GM18907 (cell line): ENCODE data around the gene ADAM29.
"Not testable (repeated sequence)": the region's sequence is repeated elsewhere in the genome, so short reads cannot be mapped to it uniquely, and the experiment has no call there.

Experiments
- ATAC-seq: cut with Tn5 transposase; IDR thresholded peaks from one replicate; pipeline ENCODE4 v1.9.1; 2021; ENCODE audit warnings: mild to moderate bottlenecking, moderate library complexity; ENCODE audit not compliant: unreplicated experiment

The ADAM29 gene

DNA sequence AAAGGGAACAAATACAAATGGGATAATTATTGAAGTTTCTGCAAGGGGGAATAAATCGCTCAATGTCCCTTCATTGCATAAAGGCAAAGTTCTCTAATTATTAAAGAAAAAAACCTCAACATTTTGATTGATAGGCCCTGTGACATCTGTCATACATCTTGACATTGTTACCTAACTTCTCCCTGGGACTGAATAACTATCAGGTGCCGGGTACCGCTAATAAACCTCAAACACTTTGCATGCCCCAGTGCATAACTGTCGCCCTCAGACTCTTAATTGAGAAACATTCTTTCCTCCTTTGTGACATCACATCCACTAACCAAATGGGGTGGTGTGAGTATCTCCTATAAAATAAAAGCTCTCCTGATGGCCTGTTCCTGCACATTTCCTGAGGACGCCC, at the start of gene ADAM29:
Gene ADAM29, plus strand, starts transcription at position 301 of the 400 bp plus-strand sequence. CDS start 57,168 bp downstream, outside the sequence.
- ATAC-seq: peak; percentile 44

DNA sequence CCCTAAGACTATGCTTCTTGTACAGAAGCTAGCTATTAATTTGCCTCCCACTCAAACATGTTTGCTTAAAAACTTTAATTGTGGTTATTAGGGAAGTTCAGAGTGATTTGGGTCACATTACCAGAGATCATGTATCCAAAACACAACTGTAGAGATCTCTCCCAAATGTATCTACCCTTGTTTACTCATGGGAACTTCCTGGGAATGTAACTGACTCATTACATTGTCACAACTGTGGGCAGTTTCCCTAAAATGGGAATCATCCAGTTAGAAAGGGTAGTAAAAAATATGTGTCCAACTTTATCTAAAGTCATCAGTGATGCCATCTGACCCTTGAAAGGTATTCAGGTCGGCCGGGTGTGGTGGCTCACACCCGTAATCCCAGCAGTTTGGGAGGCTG, 48.8 kb upstream of the ADAM29 start:
- no peak for ATAC-seq

DNA sequence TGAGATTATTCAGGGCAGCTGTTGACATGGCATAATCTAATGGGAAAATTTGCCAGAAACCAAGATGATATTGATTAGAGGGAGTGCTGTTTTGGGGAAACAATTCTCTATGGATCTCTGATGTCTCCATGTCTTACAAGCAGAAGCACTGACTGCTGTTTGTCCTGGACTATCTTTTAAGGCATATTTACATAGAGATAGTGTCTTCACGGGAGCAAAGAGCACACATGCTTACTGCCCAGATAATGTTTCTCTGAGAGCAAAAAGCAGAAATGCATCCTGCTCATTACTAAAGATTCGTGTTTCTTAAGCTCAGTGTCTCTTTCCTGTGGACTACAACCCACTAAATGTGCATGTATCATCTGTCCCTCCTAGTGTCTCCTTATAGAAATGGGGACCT, 47.8 kb upstream of the ADAM29 start:
- no peak for ATAC-seq

DNA sequence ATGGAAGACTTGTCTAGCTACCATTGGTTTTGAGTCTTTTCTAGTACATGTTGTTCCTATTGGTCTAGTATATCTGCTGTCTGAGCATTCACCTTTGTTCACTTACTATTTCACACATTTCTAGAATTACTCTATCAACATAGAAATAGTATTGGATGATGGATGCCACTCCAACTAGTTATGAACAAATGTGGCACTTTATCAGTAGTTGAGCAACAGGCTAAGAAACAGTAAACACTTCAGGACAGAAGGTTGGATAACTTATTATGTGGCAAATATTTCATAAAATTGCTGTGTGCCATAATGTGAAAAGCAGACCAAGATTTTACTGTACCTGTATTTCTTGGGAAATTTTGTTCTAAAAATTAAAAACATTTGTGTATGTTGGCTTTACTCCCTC, 46.8 kb upstream of the ADAM29 start:
- no peak for ATAC-seq

DNA sequence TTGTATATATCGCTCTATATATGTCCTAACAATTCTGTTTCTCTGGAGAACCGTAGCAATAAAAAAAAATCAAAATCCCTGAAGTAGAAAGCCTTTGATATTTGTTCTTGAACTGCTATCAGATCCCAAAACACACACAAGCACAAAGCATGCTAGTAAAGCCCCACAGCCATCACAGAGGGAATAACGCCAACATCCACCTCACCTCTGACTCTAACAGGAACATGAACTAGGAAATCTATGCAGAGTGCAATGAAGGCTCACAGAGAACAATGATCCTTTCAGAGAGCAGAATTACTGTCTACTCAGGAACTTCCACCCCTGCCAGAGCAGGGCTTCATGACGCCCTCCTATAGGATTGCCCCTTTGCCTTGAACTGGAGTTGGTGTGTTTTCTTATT, 45.0 kb upstream of the ADAM29 start:
- ATAC-seq: not testable (repeated sequence)

DNA sequence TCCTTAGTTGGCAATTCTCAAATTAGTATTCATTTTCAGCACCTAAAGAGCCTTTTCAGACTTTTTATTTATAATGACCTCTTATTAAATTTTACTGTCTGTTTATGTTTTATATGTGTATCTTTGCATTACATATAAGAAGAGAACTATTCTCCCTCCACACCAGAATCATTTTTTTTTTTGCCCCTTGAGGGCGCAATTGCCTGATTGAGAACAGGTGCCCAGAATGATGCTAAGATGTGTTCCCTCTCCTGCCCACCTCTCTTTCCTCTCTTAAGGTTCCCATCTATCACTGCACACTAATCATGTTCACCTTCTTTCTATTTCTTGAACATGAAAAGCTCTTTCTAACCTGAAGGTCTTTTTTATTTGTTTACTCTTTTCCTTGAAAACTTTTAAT, 44.2 kb upstream of the ADAM29 start:
- peak; percentile 75 for ATAC-seq

DNA sequence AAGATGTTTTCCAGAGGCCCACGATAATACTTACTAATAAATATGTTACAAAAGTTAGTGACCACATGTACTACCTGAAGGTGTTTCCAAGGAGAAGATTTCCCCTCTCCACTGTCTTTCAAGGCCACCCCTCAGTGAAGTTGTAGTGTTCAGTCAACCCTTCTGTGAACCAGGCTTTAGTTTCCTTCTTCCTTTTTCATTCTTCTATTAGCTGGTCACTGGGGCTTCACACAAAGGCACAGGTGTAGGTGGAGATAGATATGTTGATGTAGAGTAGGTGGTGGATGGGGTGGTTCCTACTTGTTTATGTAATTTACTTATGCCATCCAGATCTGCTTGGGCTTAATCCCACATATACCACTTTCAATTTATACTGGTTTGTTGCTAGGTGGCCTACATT, 43.3 kb upstream of the ADAM29 start:
- no peak for ATAC-seq

DNA sequence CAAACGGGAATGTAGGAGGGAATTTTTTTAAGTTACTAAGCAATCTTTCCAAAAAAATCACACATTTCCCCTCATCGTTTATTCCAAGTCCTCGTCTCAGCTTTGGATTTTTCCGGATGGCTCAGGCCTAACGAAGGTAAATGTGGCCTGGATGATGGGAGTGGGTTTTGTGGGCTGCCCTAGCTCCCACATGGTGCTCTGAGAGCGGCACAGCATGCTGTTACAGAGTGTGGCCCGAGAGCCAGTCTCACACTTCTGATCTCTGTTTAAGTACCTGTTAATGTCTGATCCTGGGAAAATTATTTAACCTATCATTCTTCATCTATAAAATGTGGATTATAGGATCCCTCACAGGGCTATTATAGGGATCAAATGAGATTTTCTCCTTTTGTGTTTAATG, 38.2 kb upstream of the ADAM29 start:
- no peak for ATAC-seq

DNA sequence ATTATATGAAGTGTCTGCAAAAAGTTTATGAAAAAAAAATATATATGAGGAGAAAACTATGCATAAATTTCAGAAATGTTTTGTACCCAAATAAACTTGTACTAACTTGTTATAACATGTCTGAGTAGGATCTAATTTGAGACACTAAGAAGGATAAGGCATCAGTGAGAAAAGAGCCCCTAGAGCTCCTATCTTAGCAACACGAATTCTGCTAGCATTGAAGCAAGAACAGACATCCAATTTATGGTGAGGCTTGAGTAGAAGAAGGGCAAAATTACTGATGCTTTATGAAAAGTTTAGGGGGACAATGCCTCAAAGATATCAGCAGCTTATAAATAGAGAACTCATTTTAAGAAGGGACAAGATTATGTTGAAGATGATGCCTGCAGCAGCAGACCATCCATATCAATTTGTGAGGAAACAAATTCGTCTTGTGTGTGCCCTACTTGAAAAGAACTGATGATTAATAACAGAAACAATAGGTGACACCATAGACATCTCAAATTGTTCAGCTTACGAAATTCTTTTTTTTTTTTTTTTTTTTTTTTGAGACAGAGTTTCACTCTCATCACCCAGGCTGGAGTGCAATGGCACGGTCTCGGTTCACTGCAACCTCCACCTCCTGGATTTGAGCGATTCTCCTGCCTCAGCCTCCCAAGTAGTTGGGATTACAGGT, 35.7 kb upstream of the ADAM29 start:
- ATAC-seq: no peak

DNA sequence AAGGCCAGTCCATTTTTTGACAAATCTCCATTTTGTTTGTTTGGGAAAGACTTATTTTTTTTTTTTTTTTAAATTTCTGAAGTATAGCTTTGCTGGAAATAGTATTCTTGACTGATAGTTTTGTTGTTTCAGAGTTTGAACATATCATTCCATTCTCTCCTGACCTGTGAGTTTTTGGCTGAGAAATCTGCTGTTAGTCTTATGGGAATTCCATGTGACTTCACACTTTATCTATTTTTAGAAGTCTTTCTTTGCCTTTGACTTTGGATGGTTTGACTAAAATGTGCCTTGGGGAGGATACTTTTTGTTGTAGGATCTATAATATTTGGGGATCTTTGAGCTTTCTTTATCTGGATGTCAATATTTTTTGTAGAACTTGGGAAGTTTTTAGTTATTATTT, 10.7 kb upstream of the ADAM29 start:
- no peak for ATAC-seq

DNA sequence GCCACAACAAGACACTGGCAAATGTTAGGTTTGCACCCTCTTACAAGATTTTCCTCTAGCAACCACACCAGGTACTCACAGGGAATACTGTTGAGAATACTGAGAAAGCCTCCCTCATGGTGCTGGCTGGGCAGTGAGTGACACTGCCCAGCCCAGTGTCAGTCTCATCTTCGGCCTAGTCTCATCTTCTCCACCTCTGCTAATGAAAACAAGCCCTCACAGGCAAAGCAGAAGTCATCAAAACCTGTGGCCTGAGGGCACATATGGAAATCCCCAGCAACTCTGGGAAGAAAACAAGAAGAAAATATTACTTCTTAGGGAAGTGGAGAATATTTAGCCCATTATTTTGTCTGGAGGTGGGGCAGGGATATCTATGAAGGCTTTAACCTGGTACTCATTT, 7.9 kb upstream of the ADAM29 start:
- no peak for ATAC-seq

DNA sequence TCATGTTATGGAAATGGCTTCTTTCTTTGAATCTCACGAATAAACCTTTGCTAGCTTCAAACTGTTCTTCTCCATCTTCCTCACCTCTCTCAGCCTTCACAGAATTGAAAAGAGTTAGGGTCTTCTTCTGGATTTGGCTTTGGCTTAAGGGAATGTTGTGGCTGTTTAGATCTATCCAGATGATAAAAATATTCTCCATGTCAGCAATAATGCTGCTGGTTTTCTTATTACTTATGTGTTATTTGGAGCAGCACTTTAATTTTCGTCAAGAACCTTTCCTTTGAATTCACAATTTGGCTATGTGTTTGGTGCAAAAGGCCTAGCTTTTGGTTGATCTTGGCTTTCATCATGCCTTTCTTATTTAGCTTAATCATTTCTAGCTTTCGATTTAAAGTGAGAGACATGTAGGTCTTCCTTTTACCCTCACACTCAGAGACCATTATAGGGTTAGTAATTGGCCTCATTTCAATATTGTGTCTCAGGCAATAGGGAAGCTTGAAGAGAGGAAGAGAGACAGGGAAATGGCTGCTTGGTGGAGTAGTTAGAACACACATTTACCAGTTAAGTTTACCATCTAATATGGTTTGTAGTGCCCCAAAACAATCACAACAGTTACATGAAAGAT, 5.1 kb upstream of the ADAM29 start:
- ATAC-seq: no peak

DNA sequence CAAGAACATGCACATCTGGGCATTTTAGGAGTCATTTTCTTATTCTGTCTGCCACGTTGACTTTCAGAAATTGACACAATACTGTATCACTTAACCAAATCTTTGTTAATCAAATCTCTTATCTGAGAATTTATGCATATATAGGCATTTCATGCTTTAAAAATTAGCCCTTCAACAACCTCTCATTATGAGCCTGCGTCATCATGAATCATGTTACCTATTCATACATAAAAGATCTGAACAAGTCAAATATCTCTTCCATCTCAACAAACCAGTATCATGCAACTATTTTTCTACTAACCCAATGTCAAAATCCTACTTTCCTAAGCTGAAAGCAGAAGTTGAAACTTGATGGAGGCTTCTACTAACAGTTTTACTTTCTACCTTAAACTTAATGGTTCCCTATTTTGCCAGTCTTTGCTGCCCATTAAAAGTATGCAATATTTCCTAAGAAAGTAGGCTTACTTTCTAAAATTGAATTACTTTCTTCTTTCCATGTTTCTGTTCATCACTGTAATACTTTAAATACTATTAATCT, 1.8 kb downstream of the ADAM29 start:
- no peak for ATAC-seq

DNA sequence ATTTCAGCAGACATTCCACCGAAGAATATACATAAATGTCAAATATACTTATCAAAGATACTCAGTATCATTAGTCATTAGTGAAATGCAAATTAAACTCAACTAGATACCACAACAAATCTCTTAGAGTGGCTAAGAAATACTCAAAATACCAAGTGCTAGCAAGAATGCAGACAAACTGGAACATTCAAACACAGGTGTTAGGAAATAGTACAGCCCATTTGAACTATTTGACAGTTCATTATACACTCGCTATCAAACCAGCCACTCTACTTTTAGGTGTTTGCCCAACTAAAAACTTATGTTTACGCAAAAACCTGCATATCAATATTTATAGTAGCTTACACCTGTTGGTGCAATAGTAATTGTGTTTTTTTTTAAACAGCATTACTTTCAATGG, 8.8 kb downstream of the ADAM29 start:
- ATAC-seq: no peak

DNA sequence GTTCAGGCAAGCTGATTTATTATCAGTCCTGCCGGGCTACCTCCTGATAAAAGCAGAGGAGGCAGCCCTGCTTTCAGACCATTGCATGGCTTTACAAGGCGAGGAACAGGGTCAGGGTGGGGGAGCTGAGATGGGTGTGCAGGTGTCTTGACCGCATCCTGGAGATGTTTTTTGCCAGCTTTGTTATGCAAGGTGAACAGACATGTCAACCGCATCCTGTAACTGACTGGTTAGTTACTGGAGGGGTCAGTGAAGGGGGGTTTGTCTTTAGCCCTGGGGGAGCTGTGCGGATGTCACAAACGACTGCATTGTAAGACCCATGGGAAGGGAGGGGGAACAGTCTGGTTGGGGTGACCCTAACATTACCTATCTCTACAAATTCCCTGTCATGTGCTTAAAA, 10.0 kb downstream of the ADAM29 start:
- ATAC-seq: peak; percentile 80

DNA sequence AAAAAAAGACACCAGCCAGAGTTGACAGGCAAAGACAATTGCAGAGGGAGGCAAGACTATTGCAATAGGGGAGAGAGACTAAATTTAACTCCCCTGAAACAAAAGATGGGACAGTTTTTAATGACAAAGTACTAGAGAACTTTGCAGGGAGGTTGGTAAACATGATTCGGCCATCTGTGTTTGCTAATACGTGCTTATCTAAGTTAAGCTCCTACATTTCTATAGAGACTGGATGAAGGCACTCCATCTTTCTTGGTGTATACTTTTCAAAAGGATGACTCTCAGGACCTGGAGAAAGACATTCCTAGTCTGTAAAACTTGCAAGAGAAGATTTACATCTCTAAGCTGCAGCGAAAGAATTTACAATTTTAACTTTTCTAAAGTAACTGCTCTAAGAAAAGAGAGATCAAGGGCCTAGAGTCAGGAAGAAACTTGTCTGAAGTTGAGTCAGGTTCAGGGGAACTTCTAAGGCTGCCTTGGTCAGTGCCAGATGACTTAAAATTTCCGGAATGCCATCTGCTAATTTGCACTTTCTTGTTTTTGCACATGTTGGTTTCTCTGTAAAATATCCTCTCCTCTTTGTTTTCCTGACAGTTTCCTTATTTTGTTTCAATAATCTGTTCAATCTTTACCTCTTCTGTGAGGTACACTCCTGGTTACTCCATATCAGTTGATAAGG, 10.6 kb downstream of the ADAM29 start:
- peak; percentile 47 for ATAC-seq

DNA sequence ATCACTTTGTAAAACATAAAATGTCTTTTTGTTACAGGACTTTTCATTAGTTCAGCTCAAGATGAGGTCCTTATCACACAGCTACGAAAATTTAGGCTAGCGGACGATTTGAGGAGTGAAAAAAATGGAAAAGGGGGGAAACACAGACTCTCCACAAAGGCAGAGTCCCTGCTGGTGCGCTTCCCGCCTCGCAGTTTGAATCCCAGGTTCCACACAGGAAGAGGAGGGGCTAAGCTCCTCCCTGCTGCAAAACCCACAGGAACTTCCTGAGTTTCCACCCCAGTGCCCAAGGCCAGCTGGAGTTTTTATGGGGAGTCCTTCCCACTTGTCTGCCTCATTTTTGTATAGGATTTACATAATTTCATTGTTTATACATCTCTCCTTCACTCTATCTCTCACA, 11.2 kb downstream of the ADAM29 start:
- peak; percentile 22 for ATAC-seq

DNA sequence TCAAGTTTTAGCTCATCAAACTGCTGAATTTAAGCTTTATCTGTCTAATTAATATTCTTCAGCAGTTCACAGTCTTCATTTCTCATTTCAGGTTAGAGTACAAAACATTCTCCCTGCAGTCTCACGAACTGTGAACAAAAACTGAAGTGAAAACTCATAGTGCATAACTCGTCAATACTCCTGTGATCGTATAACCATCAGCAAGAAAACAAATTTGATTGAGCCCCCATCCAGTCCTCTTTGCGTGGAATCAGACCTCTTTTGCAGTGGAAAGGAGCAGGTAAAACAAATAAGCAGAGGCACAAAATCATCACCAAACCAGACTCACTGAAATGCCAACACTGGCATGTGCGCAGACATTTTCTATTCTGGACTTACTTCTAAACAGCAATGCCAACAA, 12.7 kb downstream of the ADAM29 start:
- ATAC-seq: no peak

DNA sequence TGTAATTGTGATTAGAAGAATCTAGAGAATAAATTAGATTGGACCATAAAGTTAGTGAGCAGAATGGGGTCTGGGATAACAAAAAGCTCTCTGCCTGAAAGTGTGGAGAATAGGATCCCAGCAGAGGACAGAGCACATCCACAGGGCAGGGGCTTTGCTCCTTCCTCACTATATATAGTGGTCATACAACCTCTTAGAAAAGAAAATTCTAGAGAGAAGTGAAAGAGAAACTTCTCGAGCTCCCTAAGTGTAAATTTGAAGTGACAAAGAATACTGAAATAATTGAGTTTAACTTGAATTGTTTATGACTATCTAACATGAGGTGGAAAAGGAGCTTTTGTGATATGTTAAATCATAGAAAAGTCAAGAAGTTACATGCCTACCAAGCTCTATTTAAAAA, 14.9 kb downstream of the ADAM29 start:
- ATAC-seq: no peak

DNA sequence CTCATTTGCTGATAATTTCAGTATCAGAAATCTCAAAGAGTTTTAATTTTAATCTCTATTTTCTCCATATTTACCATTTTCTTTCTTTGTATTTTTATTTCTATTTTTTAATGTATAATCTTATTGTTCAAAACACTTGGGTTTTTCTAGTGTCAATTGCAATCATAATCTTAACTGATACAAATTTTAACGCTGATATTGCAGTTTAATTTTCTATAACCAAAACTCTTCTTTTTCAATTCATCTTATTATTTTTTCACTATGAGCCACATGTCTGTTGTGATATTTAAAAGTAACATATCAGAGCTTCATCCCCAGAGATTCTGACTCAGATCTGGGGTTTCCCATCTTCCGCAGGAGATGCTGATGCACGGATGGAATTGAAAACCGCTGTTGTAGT, 16.2 kb downstream of the ADAM29 start:
- no peak for ATAC-seq

DNA sequence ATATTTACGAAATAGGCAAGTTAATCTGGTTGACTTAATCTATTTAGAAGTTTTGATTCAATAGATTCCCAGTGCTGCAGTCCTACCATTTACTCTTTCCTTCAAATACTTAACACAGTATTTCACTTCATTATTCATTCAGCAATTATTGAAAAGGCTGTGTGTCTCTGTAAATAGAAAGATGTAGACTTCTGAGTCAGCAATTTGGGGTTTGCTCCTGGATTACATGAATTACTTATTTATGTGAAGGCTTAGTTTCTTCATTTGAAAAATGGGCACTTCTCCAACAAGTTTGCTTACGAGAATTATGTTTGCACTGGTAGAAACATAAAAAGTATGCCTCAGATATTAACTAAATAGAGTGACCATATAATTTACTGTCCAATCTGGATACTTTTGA, 17.4 kb downstream of the ADAM29 start:
- ATAC-seq: no peak

DNA sequence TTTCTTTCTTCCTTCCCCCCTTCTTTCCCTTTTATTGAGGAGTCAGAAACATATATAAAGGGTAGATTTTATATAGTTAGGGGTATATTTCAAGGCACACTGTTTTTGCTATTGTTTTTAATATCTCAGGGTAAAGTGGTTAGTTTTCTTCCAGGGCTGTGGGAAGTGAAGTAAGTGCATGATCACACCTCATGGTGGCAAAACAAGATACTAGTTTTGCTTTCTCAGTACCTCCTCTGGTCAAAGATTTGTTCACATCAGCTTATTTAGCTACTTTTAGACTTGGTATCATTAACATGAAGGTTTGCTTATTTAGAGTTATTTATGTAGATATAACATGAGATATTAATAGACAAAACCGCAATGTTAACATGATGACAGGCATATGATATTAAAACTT, 21.8 kb downstream of the ADAM29 start:
- no peak for ATAC-seq
